HG02870 (cell line): ENCODE measurements around the gene PALM2AKAP2.
"Not testable (repeated sequence)": the region's sequence is repeated elsewhere in the genome, so short reads cannot be mapped to it uniquely, and the experiment has no call there.

Experiments
- ATAC-seq: cut with Tn5 transposase; IDR thresholded peaks from one replicate; pipeline ENCODE4 v1.9.1; 2021; ENCODE audit warnings: mild to moderate bottlenecking, moderate library complexity; ENCODE audit not compliant: unreplicated experiment

Gene PALM2AKAP2

DNA sequence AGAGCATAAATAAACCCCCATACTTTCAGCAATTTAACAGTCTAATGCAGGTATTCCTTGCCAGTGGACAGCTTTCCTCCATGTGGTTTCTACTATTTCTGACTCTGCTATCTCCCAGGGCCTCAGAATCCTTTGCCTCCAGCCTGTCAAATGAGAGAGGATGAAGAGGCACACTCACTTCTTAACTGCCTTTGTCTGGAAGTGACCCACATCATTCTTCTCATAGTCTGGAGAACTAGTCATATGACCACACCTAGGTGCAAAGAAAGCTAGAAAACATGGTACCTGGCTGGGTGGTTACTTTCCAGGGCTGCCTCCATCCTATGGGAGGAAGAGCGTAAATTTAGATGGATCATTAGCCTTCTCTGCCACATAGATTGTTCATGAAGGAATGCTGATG, 22.5 kb downstream of the PALM2AKAP2 start:
- ATAC-seq: no peak

DNA sequence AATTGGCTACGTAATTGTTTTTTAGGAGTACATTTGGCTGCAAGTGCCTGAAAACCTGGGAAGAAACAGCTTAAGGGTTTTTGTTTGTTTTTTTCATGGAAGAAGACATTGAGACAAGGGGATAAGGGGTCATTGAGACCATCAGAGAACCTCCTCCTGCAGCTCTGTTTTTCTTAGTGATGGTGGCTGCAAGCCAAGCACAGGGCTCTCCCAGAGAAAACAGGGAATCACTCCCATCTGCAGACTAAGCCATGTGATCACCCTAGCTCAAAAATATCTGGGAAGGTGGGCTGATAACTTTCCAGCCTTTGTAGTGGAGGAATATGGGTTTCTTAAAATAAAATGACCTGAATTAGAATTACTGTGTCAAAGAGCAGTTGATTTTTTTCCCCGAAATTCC, 25.1 kb downstream of the PALM2AKAP2 start:
- no peak for ATAC-seq

DNA sequence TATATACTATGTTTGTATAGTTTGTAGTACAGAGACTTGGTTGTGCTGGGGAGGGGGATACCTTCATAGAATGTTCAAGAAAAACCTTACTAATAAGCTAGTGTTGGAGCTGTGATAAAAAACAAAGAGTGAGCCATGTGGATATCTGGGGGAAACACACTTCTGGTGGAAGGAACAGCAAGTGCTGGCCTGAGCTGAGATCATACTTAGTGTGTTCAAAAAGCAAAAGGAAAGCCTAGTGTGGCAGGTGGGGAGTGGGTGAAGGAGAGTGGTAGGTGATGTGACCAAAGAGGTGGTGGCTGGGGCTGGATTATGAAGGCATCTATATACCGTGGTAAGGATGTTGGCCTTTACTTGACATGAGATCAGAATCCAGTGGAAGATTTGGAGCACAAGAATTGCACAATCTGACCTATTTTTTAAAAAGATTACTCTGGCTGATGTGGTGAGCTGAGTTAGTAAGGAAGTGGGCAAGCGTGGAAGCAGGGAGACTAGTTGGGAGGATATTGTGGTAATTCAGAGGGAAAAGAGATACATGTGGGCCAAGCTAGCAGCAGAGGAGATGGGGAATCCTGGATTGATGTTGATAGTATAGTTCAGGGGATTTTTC, 26.6 kb downstream of the PALM2AKAP2 start:
- ATAC-seq: no peak

DNA sequence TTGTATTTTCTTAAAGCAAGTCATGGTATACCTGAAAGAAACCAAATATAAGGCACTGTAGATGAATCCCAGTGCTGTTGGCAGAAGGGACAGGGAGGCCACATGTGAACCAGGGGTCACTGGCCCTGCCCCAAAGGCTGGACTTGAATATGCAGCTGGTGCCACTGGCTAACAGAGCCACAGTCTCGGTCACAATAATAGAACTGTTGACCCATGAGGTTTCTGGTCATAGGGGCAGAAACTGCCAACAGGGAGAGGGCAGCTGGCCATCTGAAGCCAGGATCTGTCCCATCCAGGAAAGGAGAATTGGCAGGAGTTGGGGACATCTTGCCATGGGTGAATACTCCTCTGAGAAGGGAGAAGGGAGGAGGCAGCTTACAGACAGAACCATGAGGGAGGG, 31.9 kb downstream of the PALM2AKAP2 start:
- ATAC-seq: no peak

DNA sequence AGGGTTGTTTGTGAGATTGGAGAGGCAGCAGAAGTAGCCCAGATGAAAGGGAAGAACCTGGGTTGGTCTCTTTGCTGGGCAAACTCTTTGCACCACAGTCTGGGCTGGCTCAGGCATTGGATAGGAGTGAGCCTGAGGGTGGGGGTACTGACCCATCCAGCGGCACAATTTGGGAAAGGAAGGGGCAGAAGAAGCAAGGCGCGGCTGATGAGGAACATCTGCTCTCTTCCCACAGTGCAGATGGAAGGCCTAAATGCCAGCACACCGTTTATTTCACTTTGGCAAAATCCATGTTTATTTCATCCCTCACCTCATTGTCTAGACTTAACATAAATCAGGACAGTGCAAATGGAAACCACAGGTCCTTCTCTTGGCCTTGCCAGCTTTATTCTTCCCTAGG, 32.3 kb downstream of the PALM2AKAP2 start:
- ATAC-seq: no peak

DNA sequence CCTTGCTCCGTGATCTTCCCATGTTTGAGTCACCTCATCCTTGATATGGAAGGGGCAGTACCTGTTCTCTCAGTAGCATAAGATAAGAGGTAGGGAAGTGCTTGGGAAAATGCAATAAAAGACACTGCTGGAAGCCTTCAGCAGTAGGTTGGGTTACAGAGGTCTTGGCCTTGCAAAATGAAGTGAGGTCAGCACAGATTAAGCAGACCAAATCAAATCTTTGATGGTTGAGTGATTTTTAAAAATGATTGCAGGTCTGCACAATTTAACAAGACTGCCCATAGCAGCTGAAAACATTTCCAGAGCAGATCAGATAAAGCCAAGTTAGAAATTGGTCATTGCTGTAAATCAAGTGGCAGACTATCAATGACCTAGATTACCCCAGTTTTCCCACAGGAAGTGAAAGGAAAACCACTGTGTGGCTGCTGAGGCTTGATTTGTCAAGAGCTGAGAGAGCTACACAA, 32.9 kb downstream of the PALM2AKAP2 start:
- no peak for ATAC-seq

DNA sequence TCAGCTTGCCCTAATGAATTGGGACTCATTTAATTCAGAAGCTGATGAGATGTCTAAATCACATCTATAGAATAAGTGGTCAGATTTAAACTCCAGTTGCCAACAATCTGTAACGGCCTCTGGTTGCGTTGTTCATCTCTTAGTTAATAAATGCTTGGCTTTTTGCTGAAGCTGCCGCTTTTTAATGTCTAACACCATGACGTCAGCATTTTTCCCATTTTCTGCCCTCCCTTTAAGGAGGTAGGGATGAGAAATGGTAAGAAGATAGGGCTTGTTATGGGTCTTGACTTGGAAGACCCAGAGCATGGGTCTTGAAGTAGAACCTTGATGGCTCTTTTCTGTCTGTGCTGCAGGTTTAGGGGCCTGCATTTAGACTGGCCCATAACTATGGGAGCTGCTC, 33.3 kb downstream of the PALM2AKAP2 start:
- ATAC-seq: no peak

DNA sequence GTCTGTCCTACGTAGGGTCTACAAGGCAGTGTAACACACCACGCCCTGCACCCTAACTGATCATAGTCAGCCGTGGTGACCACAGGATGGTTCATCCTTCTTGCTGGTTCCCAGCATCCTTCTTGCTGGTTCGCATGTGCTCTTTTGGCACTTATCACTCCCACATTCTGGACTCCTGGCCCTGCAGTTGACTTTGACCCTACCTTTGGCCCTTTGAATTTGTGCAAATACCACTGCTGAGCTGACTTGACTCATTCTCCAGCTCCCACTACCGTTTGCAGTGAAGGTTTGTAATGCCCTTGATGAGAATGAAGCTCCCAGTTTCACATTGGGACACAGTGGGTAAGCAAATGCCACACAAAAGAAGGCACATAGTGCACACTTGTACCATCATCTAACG, 33.8 kb downstream of the PALM2AKAP2 start:
- no peak for ATAC-seq

DNA sequence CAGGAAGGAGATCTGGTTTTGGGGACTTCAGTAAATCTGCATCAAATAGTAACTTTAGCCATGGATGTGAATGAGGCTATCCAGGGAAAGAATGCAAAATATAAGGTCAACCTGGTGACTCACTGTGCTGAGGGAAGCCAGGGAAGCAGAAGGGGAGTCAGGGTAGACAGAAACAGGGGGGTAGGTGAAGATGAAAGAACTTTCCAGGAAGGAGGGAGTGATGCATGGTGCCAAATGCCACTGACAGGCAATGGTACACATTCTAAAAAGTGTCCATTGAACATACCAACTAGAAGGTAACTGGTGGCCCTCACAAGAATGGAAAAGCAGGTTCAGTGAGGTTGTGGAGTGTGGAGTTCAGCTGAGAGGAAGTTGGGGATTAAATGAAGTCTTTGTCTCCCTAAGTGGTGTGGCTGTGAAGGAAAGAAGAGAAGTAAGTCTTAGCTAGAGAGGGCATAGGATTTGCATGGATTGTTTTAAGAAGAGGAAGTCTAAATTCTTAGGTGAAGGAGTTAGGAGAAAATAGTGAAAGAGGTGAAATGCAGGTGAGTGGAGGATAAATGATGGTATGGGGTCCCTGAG, 35.5 kb downstream of the PALM2AKAP2 start:
- ATAC-seq: no peak

DNA sequence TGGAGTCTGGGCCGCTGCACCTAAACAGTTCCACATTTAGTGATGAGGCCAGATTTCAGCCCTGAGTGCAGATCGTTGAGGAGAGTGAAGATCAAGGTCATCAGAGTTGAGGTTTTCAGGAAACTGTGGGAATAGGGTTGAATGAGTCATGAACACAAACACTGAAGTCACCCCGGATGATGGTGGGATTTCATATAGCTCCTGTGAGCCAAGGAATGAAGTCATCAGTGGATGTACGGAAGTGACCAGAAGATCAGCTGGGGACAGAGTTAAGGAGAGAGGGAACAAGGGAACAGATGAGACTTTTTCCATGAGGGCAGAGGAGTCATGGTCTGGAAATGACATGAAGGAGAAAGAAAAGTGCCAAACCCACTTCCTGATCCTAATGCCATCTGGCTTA, 36.5 kb downstream of the PALM2AKAP2 start:
- no peak for ATAC-seq

DNA sequence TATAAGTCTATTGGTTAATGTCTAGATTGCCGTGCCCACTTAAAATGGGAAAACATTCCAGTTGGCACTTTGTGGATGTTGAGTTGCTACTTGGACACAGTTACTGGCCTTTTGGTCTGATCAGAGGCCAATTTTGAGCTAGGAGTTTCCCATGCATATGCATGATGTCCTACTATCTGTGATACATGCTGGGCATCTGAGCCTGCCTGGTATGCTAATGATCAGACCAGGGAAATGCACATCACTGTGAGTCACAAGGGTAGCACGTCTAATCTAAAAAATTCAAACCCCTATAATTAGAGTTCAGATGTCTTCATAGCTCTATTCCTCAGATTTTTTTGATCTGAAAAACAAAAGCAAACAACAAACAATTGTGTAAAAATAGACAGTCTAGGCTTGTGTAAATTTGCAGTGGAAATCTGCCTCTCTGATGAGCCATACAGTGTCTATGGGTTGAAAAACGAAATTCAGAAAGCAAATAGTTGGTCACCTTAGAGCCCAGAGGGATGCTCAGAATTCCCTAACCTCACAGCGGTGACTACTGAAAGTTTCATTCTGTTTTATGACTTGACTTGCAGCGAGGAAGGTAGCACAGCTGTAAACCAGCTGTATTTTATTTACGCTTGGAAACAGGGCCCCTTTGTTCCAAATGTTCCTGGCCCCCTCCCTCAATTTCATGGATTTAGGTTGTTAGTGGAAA, 37.3 kb downstream of the PALM2AKAP2 start:
- ATAC-seq: no peak

DNA sequence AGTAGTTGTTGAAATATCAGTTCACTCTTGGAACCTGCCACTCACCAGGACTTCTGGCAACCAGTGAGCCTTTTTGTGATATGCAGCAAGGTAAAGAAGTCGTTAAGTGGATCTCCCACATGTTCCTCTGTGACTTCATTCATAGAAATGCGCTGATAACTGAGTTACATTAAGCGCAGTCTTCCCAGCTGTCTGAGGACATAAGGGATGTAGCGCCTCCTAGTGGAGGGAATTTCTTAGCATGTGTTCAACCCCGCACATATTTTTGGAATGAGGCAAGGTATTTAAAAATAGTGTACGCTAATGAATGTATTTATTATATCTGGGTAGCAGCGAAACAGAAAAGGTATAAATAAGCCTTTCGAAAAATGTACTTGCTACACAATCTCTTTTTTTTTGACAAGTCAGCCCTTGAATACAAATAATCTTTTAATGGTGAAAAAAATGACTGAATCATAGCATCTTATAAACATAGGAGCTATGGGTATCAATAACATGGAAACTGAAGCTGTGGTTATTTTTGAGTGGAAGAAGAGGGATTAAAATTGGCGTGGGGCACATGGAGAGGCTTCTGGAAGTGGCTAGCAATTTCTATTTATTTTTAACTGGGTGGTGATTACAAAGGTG, 38.0 kb downstream of the PALM2AKAP2 start:
- ATAC-seq: peak; percentile 53

DNA sequence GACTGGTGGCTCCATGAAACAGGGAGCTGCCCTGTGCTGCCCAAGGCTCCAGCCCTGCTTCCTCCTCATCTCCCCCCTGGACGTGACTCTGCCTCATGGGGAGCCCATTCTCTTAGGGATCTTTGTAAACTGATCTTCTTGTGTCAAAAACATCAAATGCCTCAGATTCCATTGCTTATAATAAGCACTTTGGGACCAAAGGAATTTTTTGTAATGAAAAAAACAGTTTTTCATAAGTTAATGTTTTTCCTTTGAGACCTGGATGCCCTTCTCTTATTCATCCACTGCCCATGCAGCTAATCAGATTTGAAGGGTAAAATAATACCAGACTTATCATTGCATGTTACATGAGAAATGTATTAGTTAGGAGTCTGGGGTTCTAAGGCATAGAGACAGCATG, 41.7 kb downstream of the PALM2AKAP2 start:
- ATAC-seq: no peak

DNA sequence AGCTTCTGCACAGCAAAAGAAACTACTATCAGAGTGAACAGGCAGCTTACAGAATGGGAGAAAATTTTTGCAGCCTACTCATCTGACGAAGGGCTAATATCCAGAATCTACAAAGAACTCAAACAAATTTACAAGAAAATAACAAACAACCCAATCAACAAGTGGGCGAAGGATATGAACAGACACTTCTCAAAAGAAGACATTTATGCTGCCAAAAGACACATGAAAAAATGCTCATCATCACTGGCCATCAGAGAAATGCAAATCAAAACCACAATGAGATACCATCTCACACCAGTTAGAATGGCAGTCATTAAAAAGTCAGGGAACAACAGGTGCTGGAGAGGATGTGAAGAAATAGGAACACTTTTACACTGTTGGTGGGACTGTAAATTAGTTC, 45.4 kb downstream of the PALM2AKAP2 start:
- ATAC-seq: not testable (repeated sequence)

DNA sequence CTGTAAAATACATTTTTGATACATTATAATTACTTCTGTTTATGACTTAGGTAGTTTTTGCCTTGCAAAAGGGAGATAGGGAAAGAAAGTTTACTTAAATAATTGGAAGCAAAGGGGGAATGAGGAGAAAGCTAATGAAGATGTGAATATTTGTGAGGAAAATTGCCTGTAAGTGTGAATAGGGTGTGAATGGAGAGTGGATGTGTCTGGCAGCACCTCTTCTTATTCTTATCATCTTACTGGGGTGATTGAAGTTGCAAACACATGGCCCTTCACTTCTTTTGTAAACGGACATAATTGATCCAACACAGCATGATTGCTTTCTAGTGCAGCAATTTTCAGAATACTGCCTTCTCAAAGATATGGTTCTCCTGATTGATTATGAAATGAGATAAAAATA, 46.6 kb downstream of the PALM2AKAP2 start:
- no peak for ATAC-seq

DNA sequence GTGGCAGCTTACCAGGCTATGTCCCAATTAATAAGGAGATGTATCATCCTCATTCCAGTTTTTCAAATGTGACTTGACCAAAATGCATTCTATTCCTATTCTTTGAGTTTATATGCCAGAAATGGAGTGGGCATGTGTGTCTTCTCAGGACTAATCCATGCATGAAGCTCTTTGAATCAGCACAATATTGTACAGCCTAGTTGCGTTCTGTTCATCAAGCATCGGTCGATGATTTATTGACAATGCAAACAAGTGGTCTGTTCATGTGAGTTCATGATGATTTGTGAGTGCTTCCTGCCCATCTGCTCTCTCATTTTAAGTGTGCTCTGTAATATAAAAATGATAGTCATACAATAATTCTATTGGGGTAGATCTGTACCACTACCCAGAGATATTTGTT, 48.3 kb downstream of the PALM2AKAP2 start:
- no peak for ATAC-seq
